ENCODE results near the gene LGALS9.

DNA sequence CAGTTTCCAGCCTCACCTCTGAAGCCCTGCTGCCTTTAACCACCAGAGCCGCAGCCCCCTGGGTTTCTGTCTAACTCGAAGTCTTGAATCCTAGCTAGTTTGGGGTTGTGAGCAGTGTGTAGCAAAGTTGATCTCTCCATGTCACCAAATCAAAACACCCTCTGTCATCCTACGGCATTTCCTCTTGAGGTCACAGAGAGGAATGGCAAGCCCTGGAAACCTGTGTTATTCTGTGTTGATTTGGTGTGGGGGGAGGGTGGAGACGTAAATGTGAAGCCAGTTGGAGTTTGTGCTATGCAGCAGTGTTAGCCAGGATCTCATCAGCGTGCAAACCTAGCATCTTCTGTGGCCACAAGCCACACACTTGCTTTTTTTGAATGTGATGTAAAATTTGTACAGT is 5.1 kb upstream of the LGALS9 start:
- TF ChIP-seq POLR2A (IDR thresholded peaks at IDR 0.05) (no peak), EP300 (IDR thresholded peaks at IDR 0.05) (no peak)
- TF ChIP-seq, protein P1, sequence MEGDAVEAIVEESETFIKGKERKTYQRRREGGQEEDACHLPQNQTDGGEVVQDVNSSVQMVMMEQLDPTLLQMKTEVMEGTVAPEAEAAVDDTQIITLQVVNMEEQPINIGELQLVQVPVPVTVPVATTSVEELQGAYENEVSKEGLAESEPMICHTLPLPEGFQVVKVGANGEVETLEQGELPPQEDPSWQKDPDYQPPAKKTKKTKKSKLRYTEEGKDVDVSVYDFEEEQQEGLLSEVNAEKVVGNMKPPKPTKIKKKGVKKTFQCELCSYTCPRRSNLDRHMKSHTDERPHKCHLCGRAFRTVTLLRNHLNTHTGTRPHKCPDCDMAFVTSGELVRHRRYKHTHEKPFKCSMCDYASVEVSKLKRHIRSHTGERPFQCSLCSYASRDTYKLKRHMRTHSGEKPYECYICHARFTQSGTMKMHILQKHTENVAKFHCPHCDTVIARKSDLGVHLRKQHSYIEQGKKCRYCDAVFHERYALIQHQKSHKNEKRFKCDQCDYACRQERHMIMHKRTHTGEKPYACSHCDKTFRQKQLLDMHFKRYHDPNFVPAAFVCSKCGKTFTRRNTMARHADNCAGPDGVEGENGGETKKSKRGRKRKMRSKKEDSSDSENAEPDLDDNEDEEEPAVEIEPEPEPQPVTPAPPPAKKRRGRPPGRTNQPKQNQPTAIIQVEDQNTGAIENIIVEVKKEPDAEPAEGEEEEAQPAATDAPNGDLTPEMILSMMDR (IDR thresholded peaks at IDR 0.05): no peak
